ENCODE measurements around the gene KCNC1.

KCNC1 gene

GRCh38 chr11:17734418-17734911, at the start of gene KCNC1:
Gene KCNC1, plus strand, starts transcription at chr11:17734781. Its CDS starts 1,222 bp downstream, at chr11:17736003.
- no peak for FAIRE-seq

- no peak for FAIRE-seq
These were observed 48.2 kb upstream of the KCNC1 start for GRCh38 chr11:17686231-17686980.

GRCh38 chr11:17687946-17688670, 46.5 kb upstream of the KCNC1 start:
- no peak for FAIRE-seq

GRCh38 chr11:17691550-17691949, 43.0 kb upstream of the KCNC1 start:
- no peak for FAIRE-seq

- no peak for FAIRE-seq
These were observed 42.6 kb upstream of the KCNC1 start for GRCh38 chr11:17691976-17692375.

- no peak for FAIRE-seq
These were observed 41.6 kb upstream of the KCNC1 start for GRCh38 chr11:17692931-17693330.

GRCh38 chr11:17693531-17693930, 41.0 kb upstream of the KCNC1 start:
- no peak for FAIRE-seq

- no peak for FAIRE-seq
These were observed 40.0 kb upstream of the KCNC1 start for GRCh38 chr11:17694494-17695110.

- no peak for FAIRE-seq
These were observed 38.8 kb upstream of the KCNC1 start for GRCh38 chr11:17695454-17696441.

GRCh38 chr11:17696741-17697140, 37.8 kb upstream of the KCNC1 start:
- FAIRE-seq, result no peak

- FAIRE-seq, result no peak
These were observed 37.2 kb upstream of the KCNC1 start for GRCh38 chr11:17697175-17697949.

- FAIRE-seq, result no peak
These were observed 35.1 kb upstream of the KCNC1 start for GRCh38 chr11:17699147-17700114.

- no peak for FAIRE-seq
These were observed 33.6 kb upstream of the KCNC1 start for GRCh38 chr11:17700991-17701390.

GRCh38 chr11:17702876-17703275, 31.7 kb upstream of the KCNC1 start:
- FAIRE-seq, result no peak

GRCh38 chr11:17703951-17704350, 30.6 kb upstream of the KCNC1 start:
- no peak for FAIRE-seq

- no peak for FAIRE-seq
These were observed 26.8 kb upstream of the KCNC1 start for GRCh38 chr11:17707830-17708229.

GRCh38 chr11:17711836-17712235, 22.7 kb upstream of the KCNC1 start:
- FAIRE-seq, result no peak

- FAIRE-seq, result no peak
These were observed 20.7 kb upstream of the KCNC1 start for GRCh38 chr11:17713851-17714250.

- no peak for FAIRE-seq
These were observed 20.2 kb upstream of the KCNC1 start for GRCh38 chr11:17714356-17714854.

- no peak for FAIRE-seq
These were observed 19.7 kb upstream of the KCNC1 start for GRCh38 chr11:17714870-17715269.
